Mesenchymal stem cell (in vitro differentiated cells and primary cell): ENCODE measurements around the gene PLCB2.

Source experiments
- DNase-seq: peaks from one replicate; pipeline ENCODE4 v3.0.0-alpha.2; 2013
- H2AFZ ChIP-seq: one replicate; pipeline ENCODE4 v1.6.1; 2013; ENCODE audit warnings: low read depth, mild to moderate bottlenecking, control low read depth, inconsistent platforms, low read length, moderate library complexity
- H2AK5ac ChIP-seq: 2 replicates; pipeline ENCODE4 v1.6.1; 2013; ENCODE audit warnings: low read length, moderate library complexity, mild to moderate bottlenecking, inconsistent platforms; ENCODE audit not compliant: severe bottlenecking
- H2BK120ac ChIP-seq: one replicate; pipeline ENCODE4 v1.6.1; 2013; ENCODE audit warnings: low read depth, mild to moderate bottlenecking, inconsistent platforms, low read length, moderate library complexity
- H2BK12ac ChIP-seq, 2 experiments: one replicate each; pipeline ENCODE4 v1.6.1; 2013; ENCODE audit warnings: inconsistent platforms in 2 of 2, low read length in 2 of 2, mild to moderate bottlenecking in 2 of 2, moderate library complexity in 2 of 2, control low read depth in 1 of 2
- H2BK15ac ChIP-seq: one replicate; pipeline ENCODE4 v1.6.1; 2013; ENCODE audit warnings: mild to moderate bottlenecking, low read depth, inconsistent platforms; ENCODE audit not compliant: poor library complexity, severe bottlenecking
- H2BK5ac ChIP-seq: 2 replicates; pipeline ENCODE4 v1.6.1; 2013; ENCODE audit warnings: low read depth, mild to moderate bottlenecking, low read length, control low read depth, inconsistent platforms; ENCODE audit not compliant: poor library complexity, severe bottlenecking
- H3K14ac ChIP-seq, 2 experiments: one replicate each; pipeline ENCODE4 v1.6.1; 2013; ENCODE audit warnings: inconsistent platforms in 2 of 2, low read length in 2 of 2, control low read depth in 1 of 2, mild to moderate bottlenecking in 1 of 2, moderate library complexity in 1 of 2
- H3K18ac ChIP-seq, 2 experiments: one replicate each; pipeline ENCODE4 v1.6.1; 2013; ENCODE audit warnings: inconsistent platforms in 2 of 2, low read length in 2 of 2, control low read depth in 1 of 2, low read depth in 1 of 2, mild to moderate bottlenecking in 1 of 2
- H3K23ac ChIP-seq, 2 experiments: one replicate each; pipeline ENCODE4 v1.6.1; 2013; ENCODE audit warnings: inconsistent platforms in 2 of 2, low read length in 2 of 2, mild to moderate bottlenecking in 2 of 2, moderate library complexity in 2 of 2, control low read depth in 1 of 2
- H3K27ac ChIP-seq: 2 replicates; pipeline ENCODE4 v1.5.1; 2013; ENCODE audit warnings: mild to moderate bottlenecking, moderate library complexity, low read length, control low read depth, inconsistent platforms; ENCODE audit not compliant: poor library complexity, severe bottlenecking
- H3K27me3 ChIP-seq, 2 experiments: 2 replicates each; pipeline versions ENCODE4 v1.6.1 to v1.7.0; 2013; ENCODE audit warnings: low read length in 2 of 2, mild to moderate bottlenecking in 2 of 2, moderate library complexity in 2 of 2, control low read depth in 1 of 2, inconsistent platforms in 1 of 2; ENCODE audit not compliant: control insufficient read depth in 1 of 2, insufficient read depth in 1 of 2
- H3K36me3 ChIP-seq, 2 experiments: 2 replicates each; pipeline versions ENCODE4 v1.6.1 to v1.7.0; 2013; ENCODE audit warnings: low read length in 2 of 2, control low read depth in 1 of 2, inconsistent platforms in 1 of 2, low read depth in 1 of 2, mild to moderate bottlenecking in 1 of 2; ENCODE audit not compliant: insufficient read depth in 2 of 2, control insufficient read depth in 1 of 2
- H3K4ac ChIP-seq, 2 experiments: one replicate each; pipeline ENCODE4 v1.6.1; 2013; ENCODE audit warnings: inconsistent platforms in 2 of 2, low read length in 2 of 2, mild to moderate bottlenecking in 2 of 2, moderate library complexity in 2 of 2, control low read depth in 1 of 2, low read depth in 1 of 2
- H3K4me1 ChIP-seq: 2 replicates; pipeline ENCODE4 v1.6.1; 2013; ENCODE audit warnings: low read depth, low read length, control low read depth; ENCODE audit not compliant: control insufficient read depth, insufficient read depth
- H3K4me2 ChIP-seq: 2 replicates; pipeline ENCODE4 v1.6.1; 2013; ENCODE audit warnings: low read length, mild to moderate bottlenecking, inconsistent platforms; ENCODE audit not compliant: poor library complexity, severe bottlenecking
- H3K4me3 ChIP-seq, 2 experiments: 2 replicates each; pipeline versions ENCODE4 v1.5.1 to v1.7.0; 2013; ENCODE audit warnings: low read length in 2 of 2, mild to moderate bottlenecking in 2 of 2, control low read depth in 1 of 2, low read depth in 1 of 2; ENCODE audit not compliant: insufficient read depth in 1 of 2
- H3K79me1 ChIP-seq: replicated peaks from 2 replicates; pipeline ENCODE4 v1.6.1; 2013; ENCODE audit warnings: mild to moderate bottlenecking, control low read depth, low read length, inconsistent platforms; ENCODE audit not compliant: poor library complexity, severe bottlenecking
- H3K9ac ChIP-seq: 2 replicates; pipeline ENCODE4 v1.7.0; 2013; ENCODE audit warnings: mild to moderate bottlenecking, low read length, moderate library complexity
- H3K9me3 ChIP-seq: 2 replicates; pipeline ENCODE4 v1.7.0; 2013; ENCODE audit warnings: mild to moderate bottlenecking, low read length; ENCODE audit not compliant: control insufficient read depth
- H4K8ac ChIP-seq: one replicate; pipeline ENCODE4 v1.6.1; 2013; ENCODE audit warnings: inconsistent platforms, mild to moderate bottlenecking, low read length, moderate library complexity
- H4K91ac ChIP-seq: one replicate; pipeline ENCODE4 v1.6.1; 2013; ENCODE audit warnings: mild to moderate bottlenecking, low read length, inconsistent platforms
- WGBS: methylation state at CpG from one replicate; pipeline ENCODE4 v1.1.7; 2013; ENCODE audit warnings: mixed read lengths; 5-methylcytosine and 5-hydroxymethylcytosine counted together

Gene PLCB2

DNA sequence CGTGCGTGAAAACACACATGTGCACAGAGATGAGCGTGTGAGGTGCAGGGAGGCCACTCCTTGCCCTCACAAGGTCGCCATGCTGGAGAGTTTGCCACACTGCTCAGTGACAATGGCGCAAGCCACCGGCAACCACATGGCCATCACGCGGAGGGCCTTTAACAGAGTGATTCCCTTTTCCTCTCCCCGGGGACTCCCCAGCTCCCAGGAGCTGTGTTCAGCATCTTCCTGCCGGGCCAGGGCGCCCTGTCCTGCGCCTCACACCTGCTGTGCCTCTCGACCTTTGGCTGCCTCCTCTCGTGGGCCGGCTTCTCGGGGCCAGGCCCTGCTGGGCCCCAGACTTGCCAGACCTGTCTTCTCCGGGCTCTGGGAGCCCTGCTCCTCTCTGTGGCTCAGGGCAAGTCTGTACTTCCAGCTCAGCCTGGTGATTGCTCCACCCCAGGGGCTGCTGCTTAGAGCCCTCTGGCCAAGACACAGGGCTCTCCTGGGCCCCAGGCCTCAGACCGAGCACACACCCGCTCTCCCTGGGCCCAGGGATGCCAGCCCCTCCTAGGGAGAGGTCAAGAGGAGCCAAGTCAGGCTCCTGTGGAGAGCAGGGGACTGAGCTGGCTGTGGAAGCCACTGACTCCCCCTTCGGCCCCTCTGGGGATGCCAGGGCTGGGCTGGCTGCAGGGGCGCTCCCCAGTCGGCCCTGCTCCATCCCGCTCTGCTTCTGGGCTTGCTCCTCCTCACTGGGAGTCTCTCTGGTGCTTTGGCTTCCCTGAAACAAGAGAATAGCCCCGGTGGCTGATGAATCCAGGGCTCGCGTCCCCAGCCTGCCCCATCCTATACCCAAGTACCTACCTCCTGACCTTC lies 27.4 kb upstream of the PLCB2 start:
- Histone ChIP-seq H2BK12ac (peak overlapping the region; percentile 51 to 57), H2AFZ (no peak overlapping the region)

DNA sequence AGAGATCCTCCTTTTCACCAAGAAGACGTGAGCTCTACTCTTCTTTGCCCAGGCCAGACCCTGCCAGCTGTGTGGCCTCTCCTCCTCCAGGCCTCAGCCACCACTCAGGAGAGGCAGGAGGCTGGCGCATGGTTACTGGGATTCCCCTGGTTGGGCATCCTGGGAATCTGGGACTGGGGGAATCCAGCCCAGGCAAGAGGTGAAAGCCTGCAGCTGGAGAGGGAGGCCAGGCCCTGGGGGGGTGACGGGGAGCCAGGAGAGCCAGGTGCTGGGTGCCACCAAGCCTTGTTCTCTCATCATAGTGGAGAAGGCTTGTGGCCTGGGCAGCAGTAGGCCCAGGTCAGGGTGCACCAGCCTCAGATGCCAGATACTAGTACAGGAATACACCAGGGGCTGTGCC lies 26.8 kb upstream of the PLCB2 start:
- H3K4me1 ChIP-seq = peaks cover 68% of the 10 kb centered on the region
- no peak for DNase-seq
- H3K9me3 ChIP-seq = no peaks in the 10 kb centered on the region
- peak overlapping the region; percentile 16 to 96 for H3K4ac ChIP-seq
- no peak overlapping the region for H3K23ac ChIP-seq
- peaks cover 9 to 46% of the 10 kb centered on the region in 2 experiments for H3K36me3 ChIP-seq
- no peak overlapping the region for H3K4me3 ChIP-seq
- H2BK15ac ChIP-seq = peak overlapping the region; percentile 68
- peaks cover 26% of the 10 kb centered on the region for H3K79me1 ChIP-seq
- H3K18ac ChIP-seq = peak overlapping the region; percentile 78 to 97
- H2BK120ac ChIP-seq = peak overlapping the region; percentile 94
- H4K8ac ChIP-seq = peak overlapping the region; percentile 71
- H2AK5ac ChIP-seq = peak overlapping the region; percentile 41
- H3K27ac ChIP-seq = peak overlapping the region; percentile 76
- H4K91ac ChIP-seq = peak overlapping the region; percentile 73
- no peaks in the 10 kb centered on the region for H3K27me3 ChIP-seq
- H3K14ac ChIP-seq = peak overlapping the region in 1 of 2 experiments; percentile 85
- WGBS = 70% methylated on average over 3 of the region's 3 CpGs
- H2AFZ ChIP-seq = no peak overlapping the region
- H2BK12ac ChIP-seq = peak overlapping the region; percentile 51 to 57
- no peak overlapping the region for H3K4me2 ChIP-seq
- peak overlapping the region; percentile 41 for H3K9ac ChIP-seq
- no peak overlapping the region for H2BK5ac ChIP-seq

More for the DNA sequence above, 27.4 kb upstream of the PLCB2 start:
- H3K9ac ChIP-seq = no peak overlapping the region
- peak overlapping the region; percentile 73 for H4K91ac ChIP-seq
- H2AK5ac ChIP-seq = peak overlapping the region; percentile 41
- no peaks in the 10 kb centered on the region for H3K9me3 ChIP-seq
- peak overlapping the region; percentile 36 to 85 for H3K14ac ChIP-seq
- peak overlapping the region; percentile 76 for H3K27ac ChIP-seq
- H3K23ac ChIP-seq = no peak overlapping the region
- no peak overlapping the region for H3K4me2 ChIP-seq
- peak overlapping the region; percentile 94 for H2BK120ac ChIP-seq
- H4K8ac ChIP-seq = peak overlapping the region; percentile 71
- H3K4ac ChIP-seq = peak overlapping the region; percentile 16 to 96
- H3K4me1 ChIP-seq = peaks cover 67% of the 10 kb centered on the region
- H3K4me3 ChIP-seq = no peak overlapping the region
- no peak for DNase-seq
- peaks cover 26% of the 10 kb centered on the region for H3K79me1 ChIP-seq
- H3K27me3 ChIP-seq = no peaks in the 10 kb centered on the region
- WGBS = 93% methylated on average over 26 of the region's 26 CpGs
- peak overlapping the region; percentile 78 to 97 for H3K18ac ChIP-seq
- no peak overlapping the region for H2BK5ac ChIP-seq
- peak overlapping the region; percentile 97 for H2BK15ac ChIP-seq
- H3K36me3 ChIP-seq = peaks cover 9 to 46% of the 10 kb centered on the region in 2 experiments

DNA sequence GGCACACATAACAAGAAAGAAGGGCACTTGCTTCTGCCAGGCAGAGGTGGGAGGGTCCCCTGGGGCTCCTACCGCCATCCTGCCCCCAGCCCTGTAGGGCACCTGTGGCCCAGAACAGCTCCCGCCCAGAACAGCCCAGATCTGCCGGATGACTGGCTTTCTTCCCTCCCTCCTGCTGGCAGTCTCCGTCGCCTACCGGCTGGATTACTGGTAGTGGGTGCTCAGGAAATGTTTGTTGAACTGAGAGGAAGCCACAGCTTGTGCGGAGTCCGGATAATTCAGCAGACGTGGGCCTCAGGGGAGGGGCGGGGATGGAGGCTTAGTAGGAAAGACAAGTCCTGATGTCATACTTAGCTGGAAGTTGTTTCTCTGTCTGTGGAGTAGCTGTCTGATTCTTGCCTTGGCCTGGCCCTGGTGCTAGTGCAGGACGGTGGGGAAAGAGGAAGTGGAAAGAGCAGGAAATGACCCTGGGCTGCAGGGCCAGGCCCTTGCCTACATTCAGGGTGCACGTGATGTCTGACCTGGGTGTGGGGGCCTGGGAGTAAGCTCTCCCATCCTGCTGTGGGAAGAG lies 26.3 kb upstream of the PLCB2 start:
- H3K4ac ChIP-seq = peak overlapping the region; percentile 79 to 96
- DNase-seq = peak; percentile 96
- WGBS = 7% methylated on average over 12 of the region's 12 CpGs

More for the DNA sequence above, 26.3 kb upstream of the PLCB2 start:
- Histone ChIP-seq H4K91ac (peak overlapping the region; percentile 85), H3K4me3 (peak overlapping the region in 1 of 2 experiments; percentile 21), H3K14ac (no peak overlapping the region), H2AK5ac (peak overlapping the region; percentile 28), H3K27ac (peak overlapping the region; percentile 76), H3K4me1 (peaks cover 66% of the 10 kb centered on the region), H4K8ac (peak overlapping the region; percentile 77), H3K9ac (peak overlapping the region; percentile 41), H3K23ac (no peak overlapping the region), H2BK120ac (peak overlapping the region; percentile 94), H2BK5ac (no peak overlapping the region), H2BK12ac (peak overlapping the region; percentile 70 to 84), H3K9me3 (no peaks in the 10 kb centered on the region), H2BK15ac (peak overlapping the region; percentile 68), H3K27me3 (no peaks in the 10 kb centered on the region), H3K18ac (peak overlapping the region; percentile 87 to 97), H3K79me1 (peaks cover 26% of the 10 kb centered on the region), H2AFZ (no peak overlapping the region), H3K36me3 (peaks cover 9 to 46% of the 10 kb centered on the region in 2 experiments), H3K4me2 (no peak overlapping the region)
